ENCODE data around the gene HSBP1L1.
"Not testable (repeated sequence)": the region's sequence is repeated elsewhere in the genome, so short reads cannot be mapped to it uniquely, and the experiment has no call there.

HSBP1L1 gene

GRCh38 chr18:79985172-79985571, 20.7 kb downstream of the HSBP1L1 start:
- no peak for DNase-seq (ENCODE audit: low spot score)

DNA sequence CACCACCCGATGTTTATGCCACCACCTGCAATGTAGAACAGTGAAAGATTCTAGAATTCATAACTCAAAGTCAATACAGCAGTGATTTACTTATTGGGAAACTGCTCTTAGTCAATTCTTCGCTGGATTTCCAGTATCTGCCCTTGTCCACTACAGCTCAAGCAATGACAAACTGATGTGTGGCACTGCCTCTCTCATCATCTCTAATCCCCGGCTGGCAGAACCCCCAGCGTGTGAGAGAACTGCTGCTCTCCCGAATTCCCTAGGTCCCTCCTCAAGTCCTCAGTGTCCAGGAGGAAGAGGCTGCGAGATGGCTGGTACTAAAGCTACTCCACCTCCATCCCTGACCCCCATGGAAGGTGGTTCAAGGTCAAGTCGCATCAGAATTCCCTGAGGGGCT, 22.3 kb downstream of the HSBP1L1 start:
- no peak for DNase-seq (ENCODE audit: low spot score)

DNA sequence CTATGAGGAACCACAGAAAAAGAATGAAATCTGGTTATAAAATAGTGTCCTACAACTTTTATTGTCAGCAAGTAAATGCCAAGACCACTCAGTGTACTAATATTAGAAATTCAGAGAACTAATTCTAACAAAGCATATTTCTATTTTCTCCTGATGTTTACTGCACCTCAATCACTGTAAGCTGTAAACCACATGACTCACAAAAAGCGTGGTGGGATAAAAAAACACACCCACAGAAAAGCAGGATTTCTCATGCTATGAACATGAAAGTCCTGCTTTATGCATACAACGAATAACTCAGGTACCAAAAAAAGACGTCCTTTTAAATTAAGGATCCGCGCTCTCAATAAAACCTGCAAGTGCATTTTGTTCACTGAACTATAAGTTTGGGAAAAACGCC, 23.1 kb downstream of the HSBP1L1 start:
- no peak for DNase-seq (ENCODE audit: low spot score)

DNA sequence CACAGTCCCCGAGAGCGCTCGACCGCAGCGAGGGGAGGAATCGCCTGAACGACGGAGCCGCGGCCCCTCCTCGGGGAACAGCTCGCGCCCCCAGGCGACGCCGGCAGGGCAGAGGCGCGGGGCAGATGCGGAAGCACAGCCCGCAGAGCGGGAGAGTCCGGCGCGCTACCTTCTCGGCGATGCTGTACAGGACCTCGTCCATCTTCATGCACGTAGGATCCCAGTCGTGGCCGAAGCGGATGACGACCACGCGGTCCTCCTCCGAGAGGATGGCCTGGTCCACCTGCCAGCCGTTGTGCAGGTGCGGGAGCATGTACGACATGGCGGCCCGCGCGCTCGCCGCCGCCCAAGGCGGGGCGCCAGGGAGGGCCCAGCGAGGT, 23.6 kb downstream of the HSBP1L1 start:
- DNase-seq (ENCODE audit: low spot score): peak; percentile 72

DNA sequence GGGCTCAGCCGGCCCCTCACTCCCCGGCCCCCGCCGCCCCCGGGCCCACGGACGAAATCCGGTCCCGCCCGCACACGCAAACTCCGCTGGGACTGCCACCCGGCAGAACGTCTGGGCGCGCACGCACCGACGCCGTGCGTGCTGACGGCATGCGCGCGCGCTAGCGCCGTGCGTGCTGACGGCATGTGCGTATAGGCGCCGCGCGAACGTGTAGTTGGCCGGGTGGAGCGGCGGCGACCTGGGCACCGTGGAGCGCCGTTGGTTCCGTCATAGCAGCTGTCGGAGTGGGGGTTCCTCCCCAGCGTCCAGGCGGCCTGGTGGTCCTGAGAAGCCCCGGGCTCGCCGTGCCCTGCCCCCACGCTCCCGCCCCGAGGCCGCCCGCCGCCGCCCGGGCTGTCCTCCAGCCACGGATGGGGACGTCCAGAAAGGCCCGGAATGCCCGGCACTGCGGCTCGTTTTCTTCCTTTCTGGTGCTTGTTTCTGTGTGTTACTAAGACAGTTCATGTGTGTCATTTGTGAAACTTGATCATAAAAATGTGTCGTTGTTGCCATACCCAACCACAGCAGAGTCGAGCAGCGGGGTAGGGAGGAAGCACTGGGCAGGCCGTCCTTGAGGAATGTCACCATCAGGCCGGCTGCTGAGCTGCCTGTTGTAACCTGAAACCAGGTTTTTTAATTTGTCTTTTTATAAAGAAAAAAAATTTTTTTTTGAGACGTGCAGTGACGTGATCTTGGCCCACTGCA, 24.2 kb downstream of the HSBP1L1 start, which contains the start of gene TXNL4A:
TXNL4A (minus strand) TSS at position 113 of the 744 bp plus-strand sequence. CDS start 171 bp downstream, outside the sequence.
- DNase-seq (ENCODE audit: low spot score): peak; percentile 88

DNA sequence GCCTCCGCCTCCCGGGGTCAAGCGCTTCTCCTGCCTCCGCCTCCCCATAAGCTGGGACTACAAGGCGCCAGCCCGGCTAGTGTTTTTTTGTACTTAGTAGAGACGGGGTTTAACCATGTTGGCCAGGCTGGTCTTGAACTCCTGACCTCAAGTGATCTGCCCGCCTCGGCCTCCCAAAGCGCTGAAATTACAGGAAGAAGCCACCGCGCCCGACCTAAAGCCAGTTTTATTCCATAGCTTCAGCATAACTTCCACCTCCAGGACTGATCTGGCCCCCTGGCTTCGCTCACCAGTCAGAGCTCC, 24.7 kb downstream of the HSBP1L1 start:
- DNase-seq (ENCODE audit: low spot score): no peak

GRCh38 chr18:79991494-79991893, 27.1 kb downstream of the HSBP1L1 start:
- no peak for DNase-seq (ENCODE audit: low spot score)

DNA sequence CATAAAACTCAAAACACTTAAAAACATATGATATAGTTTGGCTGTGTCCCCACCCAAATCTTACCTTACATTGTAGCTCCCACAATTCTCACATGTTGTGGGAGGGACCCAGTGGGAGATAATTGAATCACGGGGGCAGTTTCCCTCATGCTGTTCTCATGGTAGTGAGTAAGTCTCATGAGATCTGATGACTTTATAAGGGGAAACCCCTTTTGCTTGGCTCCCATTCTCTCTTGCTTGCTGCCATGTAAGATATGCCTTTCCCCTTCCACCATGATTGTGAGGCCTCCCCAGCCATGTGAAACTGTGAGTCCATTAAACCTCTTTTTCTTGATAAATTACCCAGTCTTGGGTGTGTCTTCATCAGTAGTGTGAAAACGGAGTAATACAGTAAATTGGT, 35.3 kb downstream of the HSBP1L1 start:
- not testable (repeated sequence) for DNase-seq (ENCODE audit: low spot score)

- DNase-seq (ENCODE audit: low spot score): no peak
These were observed 36.4 kb downstream of the HSBP1L1 start for GRCh38 chr18:80000877-80001276.

- DNase-seq (ENCODE audit: low spot score): no peak
These were observed 38.0 kb downstream of the HSBP1L1 start for GRCh38 chr18:80002468-80002867.

DNA sequence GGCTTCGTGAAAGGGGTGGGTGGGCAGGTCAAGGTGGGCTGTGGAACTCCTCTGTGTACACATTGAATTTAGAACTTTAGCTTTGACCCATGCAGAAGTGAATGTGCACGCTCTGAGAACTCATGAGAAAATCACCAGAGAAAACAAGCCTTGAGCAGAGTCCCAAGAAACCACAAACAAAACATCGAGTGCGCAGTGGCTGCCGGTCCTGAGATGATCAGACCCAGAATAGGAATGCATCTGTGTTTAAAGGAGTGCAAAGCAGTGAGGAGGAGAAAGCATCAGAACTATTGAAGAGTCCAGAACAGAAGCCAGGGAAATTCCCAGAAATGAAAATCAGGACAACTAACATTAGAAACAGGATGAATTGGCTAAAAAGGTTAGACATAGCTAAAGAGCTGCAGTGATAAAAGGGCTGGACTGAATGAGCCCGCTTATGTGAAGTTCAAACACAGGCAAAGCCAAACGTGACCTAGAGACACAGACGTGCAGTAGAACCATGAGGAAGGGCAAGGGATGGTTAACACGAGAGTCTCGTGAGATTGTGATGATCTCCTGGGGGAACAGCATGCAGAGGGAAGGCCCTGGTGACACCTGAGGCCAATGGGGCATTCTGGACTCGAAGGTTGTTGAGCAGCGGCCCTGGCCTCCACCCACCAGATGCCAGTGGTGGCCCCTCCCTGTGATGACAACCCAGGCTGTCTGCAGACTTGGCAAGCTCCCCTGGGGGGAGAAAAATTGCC, 40.3 kb downstream of the HSBP1L1 start:
- DNase-seq (ENCODE audit: low spot score): no peak

DNA sequence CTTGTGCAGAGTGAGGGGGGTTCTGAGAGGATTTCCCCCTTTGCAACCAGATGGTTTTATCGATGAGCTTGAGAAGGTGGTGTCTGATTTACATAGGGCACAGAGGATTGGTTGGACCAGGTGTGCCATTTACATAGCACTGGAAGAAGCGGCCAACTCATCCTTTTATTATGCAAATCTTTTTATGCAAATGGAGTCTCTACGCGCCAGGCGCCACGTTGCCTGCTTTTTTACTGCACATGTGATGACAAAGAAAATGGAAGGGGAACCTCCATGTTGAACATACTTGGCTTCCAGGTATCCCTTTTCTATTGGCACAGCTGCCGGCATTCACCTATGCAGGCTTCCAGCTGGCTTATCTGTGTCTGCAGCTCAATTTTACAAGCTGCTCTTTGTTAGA, 42.3 kb downstream of the HSBP1L1 start:
- no peak for DNase-seq (ENCODE audit: low spot score)

- no peak for DNase-seq (ENCODE audit: low spot score)
These were observed 45.5 kb downstream of the HSBP1L1 start for GRCh38 chr18:80009661-80010550.

DNA sequence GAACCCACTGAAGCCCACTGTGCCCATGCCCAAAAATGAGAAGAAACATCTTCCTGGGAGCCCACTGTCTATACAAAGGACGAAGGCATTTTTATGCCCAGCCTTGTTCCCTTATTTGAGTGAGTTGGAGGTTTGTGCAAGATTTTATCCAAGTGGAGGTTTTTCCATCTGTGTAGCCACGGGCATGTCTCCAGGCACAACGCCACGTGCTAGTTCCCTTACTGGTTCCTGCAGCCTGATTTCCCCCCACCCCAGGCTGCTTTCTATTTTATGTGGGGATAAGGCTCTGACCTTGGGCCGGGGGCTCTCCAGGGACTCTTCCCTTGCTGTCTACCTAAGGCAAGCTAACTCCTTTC, 46.1 kb downstream of the HSBP1L1 start:
- DNase-seq (ENCODE audit: low spot score): no peak

- DNase-seq (ENCODE audit: low spot score): not testable (repeated sequence)
These were observed 47.2 kb downstream of the HSBP1L1 start for GRCh38 chr18:80011496-80012137.

- no peak for DNase-seq (ENCODE audit: low spot score)
These were observed 48.3 kb downstream of the HSBP1L1 start for GRCh38 chr18:80012714-80013113.
